Stimulated activated naive CD4-positive, alpha-beta T cell (primary cell): ENCODE results near the gene THBD.

Experiments
- DNase-seq, 6 experiments: peaks; one replicate each; lab custom pipeline; 2025; lab: John Stamatoyannopoulos, UW

The THBD gene

GRCh38 chr20:23084282-23084844, 34.9 kb upstream of the THBD start:
- no peak for DNase-seq

DNA sequence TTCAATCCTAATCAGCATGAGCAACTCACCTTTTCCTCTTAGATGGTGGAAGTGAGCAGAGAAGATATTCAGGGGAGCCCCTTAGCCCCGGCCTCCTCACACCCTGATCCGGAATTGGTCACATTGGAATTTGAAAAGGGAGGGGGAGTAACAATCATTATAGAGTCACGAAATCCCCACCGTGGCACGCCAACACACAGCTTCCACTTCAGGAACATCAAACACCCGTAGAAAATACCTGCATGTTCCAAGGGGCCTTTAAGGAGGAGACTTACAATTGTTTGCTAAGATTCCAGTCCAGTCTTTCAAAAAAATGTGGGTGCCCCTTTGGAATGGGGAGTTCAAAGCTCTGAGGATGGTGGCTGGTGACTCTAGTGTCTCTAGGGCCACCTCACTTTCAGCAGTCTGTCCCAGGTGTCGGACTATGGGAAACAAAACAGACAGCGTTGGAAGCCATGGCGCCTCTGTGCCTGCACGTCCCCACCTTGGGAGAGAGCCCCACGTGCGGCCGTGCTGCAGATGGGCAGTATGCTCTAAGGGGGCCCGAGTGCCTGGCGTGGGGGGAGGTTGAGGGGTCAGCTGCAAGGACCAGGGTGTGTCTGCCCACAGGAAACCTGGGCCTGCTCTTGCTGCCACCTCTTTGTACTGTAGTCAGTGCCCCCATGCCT, 34.2 kb upstream of the THBD start:
- DNase-seq = no peak

DNA sequence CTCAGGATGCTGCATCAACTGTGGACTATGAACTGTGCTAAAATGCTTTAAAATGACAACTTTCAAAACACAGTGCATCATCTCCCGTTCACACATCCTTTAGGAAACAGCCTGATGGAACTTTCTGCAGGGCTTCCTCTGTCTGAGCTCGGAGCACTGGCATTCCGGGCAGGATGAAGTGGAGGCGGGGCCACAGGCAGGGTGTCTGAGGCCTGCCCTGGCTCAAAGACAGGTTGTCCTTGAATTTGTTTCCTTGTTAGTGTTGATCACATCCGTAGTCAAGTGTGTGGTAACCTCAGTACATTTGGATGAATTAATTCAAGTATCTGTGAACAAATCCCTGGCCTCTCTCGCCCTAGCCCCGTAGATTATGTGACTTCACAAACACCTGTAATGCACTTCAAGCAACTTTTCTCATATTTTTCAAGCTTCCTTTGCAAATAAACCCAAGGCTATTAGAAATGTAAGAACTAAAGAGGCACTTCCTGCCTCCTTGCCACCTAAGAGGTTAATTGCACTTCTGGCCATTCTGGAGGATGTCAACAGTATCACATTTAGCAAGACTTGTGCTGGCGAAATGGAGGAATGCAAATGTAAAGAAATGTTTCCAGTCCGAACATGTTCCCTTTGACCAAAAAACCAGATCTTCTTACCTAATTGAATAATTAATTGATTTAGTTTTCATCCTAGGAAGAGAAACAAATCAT, 33.5 kb upstream of the THBD start:
- no peak for DNase-seq

GRCh38 chr20:23081263-23081819, 31.9 kb upstream of the THBD start:
- no peak for DNase-seq

DNA sequence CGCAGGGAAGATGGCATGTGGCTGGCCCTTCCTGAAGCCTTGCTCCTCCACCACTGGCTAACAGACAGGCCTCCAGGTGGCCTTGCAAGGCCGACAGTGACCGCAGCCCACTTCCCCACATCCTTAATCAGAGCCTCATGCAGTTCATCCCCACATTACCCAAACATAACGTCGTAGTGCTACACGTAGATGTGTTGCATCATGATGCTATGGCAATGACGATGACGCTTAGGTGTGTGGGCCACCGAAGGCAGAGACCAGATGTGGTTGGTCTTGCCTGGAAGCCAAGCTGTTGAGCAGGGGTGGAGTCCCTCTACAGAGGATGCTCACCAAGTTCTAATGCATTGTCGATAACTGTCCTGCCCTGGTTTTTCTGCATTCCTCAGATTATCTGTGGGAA, 31.0 kb upstream of the THBD start:
- no peak for DNase-seq

DNA sequence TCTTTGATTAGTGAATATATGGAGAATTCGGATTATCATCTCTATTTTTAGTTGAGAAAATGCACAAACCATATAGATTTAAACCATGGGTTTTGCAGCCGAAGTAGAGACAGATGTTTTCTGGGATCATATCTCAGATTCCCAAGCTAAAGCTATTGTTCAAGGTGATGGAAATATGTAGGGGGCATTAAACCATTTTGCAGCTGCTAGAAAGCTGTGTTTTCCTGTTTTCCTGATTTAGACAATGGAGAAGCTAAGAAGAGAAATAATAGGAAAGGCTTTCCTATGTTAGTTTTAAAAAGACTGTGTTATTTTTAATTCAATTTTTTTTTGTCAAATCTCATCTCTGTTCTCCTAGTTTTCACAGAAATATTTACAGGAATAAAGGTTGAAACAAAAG, 30.5 kb upstream of the THBD start:
- no peak for DNase-seq

DNA sequence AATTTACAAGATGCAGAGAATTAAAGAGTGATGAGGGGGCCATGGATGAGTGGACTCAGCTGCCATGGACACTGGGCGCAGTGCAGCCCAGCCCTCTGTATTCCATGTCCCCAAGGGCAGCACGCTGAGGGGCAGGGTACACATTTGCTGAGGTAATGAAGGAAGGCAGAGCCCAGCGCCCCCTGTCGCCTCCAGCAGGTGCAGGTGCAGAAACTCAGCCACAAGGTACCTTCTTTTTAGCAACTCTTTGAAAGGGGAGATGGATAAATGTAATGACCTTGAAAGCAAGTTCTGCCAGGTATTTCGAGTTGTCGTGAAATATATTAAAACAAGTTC, 29.5 kb upstream of the THBD start:
- no peak for DNase-seq

DNA sequence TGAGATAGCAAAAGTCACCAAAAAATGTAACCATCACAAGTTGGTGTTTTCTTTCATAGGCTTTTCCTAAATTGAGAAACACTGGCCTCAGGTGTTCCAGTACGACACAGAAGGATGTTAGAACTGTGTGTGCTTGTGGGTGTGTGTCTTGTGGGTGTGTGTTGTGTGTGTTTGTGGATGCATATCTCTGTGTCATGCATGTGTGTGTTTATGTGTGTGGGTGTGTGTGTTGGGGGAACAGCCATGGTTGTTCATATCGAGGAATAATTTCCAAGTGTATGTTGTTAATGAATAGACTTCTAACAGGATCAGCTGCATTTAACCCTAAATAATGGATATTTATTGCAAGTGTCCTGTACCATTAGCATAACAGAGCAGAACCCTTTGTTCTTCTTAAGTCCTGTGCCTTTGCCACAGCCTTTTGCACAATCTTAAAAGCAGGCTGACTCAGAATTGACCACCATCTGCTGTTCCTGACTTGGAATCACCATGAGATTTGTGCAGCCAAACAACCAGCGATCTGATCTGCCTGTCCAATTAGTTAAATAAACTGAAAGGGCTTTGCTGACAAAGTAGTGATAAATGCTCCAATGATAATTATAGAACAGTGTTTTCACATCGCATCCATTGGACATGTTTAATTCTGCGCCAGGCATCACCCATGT, 29.0 kb upstream of the THBD start:
- no peak for DNase-seq

- DNase-seq = no peak
Measured at GRCh38 chr20:23077277-23077676, 27.8 kb upstream of the THBD start.

GRCh38 chr20:23074052-23074451, 24.6 kb upstream of the THBD start:
- no peak for DNase-seq

DNA sequence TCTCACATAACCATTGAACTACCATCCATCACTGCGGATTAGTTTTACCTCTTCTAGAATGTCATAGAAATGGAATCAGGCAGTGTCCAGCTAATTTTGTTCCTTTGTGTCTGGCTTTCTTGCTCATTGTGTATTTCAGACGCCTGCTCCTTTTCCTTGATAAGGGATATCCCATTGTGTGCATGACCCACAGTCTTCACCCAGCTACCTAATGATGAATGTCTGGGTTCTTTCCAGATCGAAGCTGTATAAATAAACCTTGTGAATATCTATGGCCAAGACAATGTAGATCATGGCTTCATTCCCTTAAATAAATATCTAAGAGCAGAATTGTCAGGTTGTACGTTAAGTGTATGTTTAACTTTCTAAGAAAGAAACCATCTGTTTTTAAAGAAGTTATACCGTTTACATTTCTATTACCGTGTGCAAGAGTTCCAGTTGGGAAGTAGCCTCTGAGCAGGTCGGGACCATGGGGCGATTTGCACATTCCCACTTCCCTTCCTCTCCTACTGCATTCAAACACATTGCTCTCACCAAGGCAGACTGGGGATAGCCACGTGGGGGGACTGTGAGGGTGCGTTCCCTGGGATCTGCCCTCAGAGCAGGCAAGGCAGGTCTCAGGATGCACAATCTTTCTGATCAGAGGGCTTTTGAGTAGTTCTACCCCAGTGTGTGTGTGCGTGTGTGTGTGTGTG, 23.6 kb upstream of the THBD start:
- DNase-seq = no peak

DNA sequence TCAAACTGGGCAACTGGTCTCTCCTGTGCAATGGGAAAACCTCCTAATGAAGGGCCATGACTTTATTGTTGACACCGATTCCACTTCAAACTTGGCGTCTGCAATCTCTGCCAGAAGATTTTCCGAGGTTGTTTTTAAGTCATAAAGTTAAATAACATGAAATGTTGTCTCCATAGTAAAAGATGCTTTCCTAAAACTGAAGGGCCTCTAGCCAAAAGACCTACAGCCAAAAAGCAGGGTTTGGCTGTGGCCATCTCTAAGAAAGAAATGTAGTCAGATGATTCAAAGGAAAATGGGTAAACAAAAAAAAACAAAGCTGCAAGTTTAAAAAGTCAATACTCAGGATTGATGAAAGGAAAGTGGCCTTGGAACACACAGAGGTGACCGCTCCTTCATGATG, 22.5 kb upstream of the THBD start:
- DNase-seq = no peak

- DNase-seq = no peak
Measured at GRCh38 chr20:23071398-23071797, 21.9 kb upstream of the THBD start.

DNA sequence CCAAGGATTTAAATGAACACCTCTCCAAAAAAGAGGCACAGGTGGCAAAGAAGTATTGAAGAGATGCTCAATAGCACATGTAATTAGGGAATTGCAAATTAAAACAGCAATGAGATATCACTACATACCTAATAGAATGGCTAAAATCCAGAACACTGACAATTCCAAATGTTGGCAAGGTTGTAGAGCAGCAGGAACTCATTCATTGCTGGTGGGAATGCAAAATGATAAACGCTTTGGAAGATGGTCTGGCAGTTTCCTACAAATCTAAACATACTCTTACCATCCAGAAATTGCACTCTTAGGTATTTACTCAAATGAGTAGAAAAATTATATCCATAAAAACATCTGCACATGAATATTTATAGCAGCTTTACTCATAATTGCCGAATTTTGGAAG, 19.6 kb upstream of the THBD start:
- DNase-seq = no peak

DNA sequence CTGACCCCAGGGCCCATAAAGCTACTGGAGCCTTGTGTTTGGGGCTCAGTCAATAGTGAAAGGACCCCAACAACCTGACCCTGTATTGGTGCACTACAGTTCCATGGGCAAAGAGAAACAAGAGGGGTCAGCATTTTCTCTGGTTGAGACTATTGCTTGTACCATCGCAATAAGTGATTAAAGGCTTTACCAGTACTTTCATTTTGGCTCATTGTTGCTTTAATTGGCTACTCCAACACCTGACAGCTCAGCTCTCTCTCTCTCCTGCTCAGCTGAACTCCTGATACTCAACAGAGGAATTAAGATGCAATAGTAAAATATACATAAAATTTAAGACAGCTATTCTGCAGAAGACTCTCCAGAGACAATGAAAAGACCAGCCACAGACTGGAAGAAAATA, 18.8 kb upstream of the THBD start:
- DNase-seq = no peak

DNA sequence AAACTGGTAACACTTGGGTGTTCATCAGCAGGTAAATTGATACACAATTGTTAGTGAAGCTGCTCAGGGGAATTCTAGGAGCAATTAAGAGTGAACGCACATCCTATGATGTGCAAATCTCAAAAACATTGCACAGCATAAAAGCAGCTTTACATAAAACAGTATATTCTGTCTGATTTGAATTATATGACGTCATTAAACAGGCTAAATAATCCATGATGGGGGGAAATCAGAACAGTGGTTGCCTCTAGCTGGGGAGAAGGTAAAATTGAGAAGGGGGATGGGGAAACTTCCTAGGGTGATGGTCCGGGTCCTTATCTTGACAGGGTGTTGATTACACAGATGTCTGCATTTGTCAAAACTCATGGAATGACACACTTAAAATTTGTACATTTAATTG, 17.3 kb upstream of the THBD start:
- no peak for DNase-seq

GRCh38 chr20:23065266-23066201, 16.1 kb upstream of the THBD start:
- DNase-seq = no peak

DNA sequence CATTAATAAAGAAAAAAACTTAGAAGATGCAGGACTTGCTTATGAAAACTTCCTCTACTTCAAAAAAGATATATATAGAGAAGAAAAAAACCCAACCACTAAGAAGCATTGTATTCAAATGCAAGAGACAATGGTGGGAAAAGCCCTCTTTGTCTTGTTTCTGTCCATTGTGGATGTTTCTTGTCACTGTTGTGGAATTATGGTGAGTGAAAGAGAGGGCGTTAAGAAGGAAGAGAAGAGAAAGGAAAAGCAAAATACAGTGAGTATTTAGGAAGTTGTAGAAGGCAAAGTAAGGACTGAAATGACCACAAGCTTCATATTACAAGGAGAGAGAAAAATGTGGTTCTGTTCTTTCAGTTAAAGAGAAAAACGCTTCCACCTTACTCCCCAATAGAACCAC, 14.1 kb upstream of the THBD start:
- DNase-seq = no peak

- DNase-seq = no peak
Measured at GRCh38 chr20:23063168-23063567, 13.7 kb upstream of the THBD start.

DNA sequence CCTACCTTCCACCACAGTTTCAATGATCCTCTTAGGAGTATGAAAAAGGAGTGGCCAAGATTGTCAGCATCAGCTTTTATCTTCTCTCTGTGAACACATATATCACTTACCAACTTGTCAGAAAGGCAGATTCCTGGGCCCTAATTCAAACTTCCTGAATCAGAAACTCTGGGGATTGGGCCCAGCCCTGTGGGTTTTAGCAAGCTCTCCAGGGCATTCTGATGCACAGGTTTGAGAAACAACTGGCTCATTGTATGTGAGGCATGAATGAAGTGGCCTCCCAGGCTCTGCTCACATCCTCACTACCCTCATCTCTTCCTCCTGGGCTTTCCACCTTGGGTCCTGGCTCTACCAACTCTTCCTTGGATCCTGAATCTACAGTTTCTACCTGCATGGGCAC, 13.2 kb upstream of the THBD start:
- DNase-seq = no peak
